Mesothelial cell of epicardium (in vitro differentiated cells): ENCODE data around the gene HOXA5. TPM values are rescaled to one million over a fixed set of nuclear protein-coding genes. Genes with fewer than 3 reads are reported as not detected.

Source experiments
- DNase-seq, 2 experiments: peaks; one replicate each; pipeline ENCODE4 v3.0.0; 2021; ENCODE audit warnings: low spot score in 2 of 2; ENCODE audit not compliant: unreplicated experiment in 2 of 2
- H3K27ac Mint-ChIP-seq: 2 replicates; pipeline ENCODE4 v1.8.0; 2021; ENCODE audit warnings: mixed read lengths
- H3K27me3 Mint-ChIP-seq: 2 replicates; pipeline ENCODE4 v1.8.0; 2021; ENCODE audit warnings: low read depth, mixed read lengths
- H3K36me3 Mint-ChIP-seq: 2 replicates; pipeline ENCODE4 v1.8.0; 2021; ENCODE audit warnings: mixed read lengths
- H3K4me1 Mint-ChIP-seq: 2 replicates; pipeline ENCODE4 v1.8.0; 2021; ENCODE audit warnings: mixed read lengths
- H3K4me3 Mint-ChIP-seq: 2 replicates; pipeline ENCODE4 v1.8.0; 2021; ENCODE audit warnings: mild to moderate bottlenecking, moderate library complexity, mixed read lengths
- H3K9me3 Mint-ChIP-seq: 2 replicates; pipeline ENCODE4 v1.8.0; 2021; ENCODE audit warnings: mixed read lengths
- CTCF ChIP-seq: fragments of 200-600 bp; sonication (generic); IDR thresholded peaks from one replicate; pipeline ENCODE4 v1.5.0; 2021; ENCODE audit warnings: antibody characterized with exemption; ENCODE audit not compliant: unreplicated experiment
- total RNA-seq: library from RNA; stranded (reverse); gene quantifications from 3 replicates; pipeline ENCODE4 v1.2.1, GENCODE V29; 2021

HOXA5 gene
- total RNA-seq, 1 donor from 2014 or later, result 133 TPM

GRCh38 chr7:27151341-27151930 lies 8.0 kb upstream of the HOXA5 start:
- no peak for TF ChIP-seq CTCF
- Mint-ChIP-seq H3K27me3 (peaks cover 46% of the 10 kb centered on the region), H3K36me3 (peaks cover 13% of the 10 kb centered on the region), H3K27ac (peak overlapping the region; percentile 99), H3K4me3 (peak overlapping the region; percentile 87), H3K9me3 (no peaks in the 10 kb centered on the region), H3K4me1 (peaks cover 70% of the 10 kb centered on the region)
- DNase-seq, result peak in 1 of 2 experiments; percentile 57

- Mint-ChIP-seq H3K4me3 (peak overlapping the region; percentile 87), H3K9me3 (no peaks in the 10 kb centered on the region), H3K27me3 (peaks cover 42% of the 10 kb centered on the region)
Measured at GRCh38 chr7:27150568-27151340, 7.3 kb upstream of the HOXA5 start.

GRCh38 chr7:27149842-27150567 lies 6.5 kb upstream of the HOXA5 start:
- H3K27me3 Mint-ChIP-seq, result peaks cover 35% of the 10 kb centered on the region
- peak overlapping the region; percentile 99 for H3K27ac Mint-ChIP-seq
- no peaks in the 10 kb centered on the region for H3K9me3 Mint-ChIP-seq
- H3K4me3 Mint-ChIP-seq, result peak overlapping the region; percentile 87
- peaks cover 78% of the 10 kb centered on the region for H3K4me1 Mint-ChIP-seq
- peaks cover 17% of the 10 kb centered on the region for H3K36me3 Mint-ChIP-seq
- no peak for TF ChIP-seq CTCF
- DNase-seq, result peak in 1 of 2 experiments; percentile 46

More at GRCh38 chr7:27150568-27151340, 7.3 kb upstream of the HOXA5 start:
- peak overlapping the region; percentile 99 for H3K27ac Mint-ChIP-seq
- DNase-seq, result peak in 1 of 2 experiments; percentile 87
- peaks cover 13% of the 10 kb centered on the region for H3K36me3 Mint-ChIP-seq
- TF ChIP-seq CTCF, result peak; percentile 88
- H3K4me1 Mint-ChIP-seq, result peaks cover 77% of the 10 kb centered on the region

- Mint-ChIP-seq H3K36me3 (peaks cover 15% of the 10 kb centered on the region), H3K27ac (peak overlapping the region; percentile 99), H3K4me1 (peaks cover 78% of the 10 kb centered on the region), H3K9me3 (no peaks in the 10 kb centered on the region), H3K4me3 (peak overlapping the region; percentile 87), H3K27me3 (peaks cover 25% of the 10 kb centered on the region)
- TF ChIP-seq CTCF, result no peak
- peak in 1 of 2 experiments; percentile 45 for DNase-seq
Measured at GRCh38 chr7:27148756-27149641, 5.5 kb upstream of the HOXA5 start.
